ENCODE measurements around the gene TLR9. TPM values are rescaled to one million over a fixed set of nuclear protein-coding genes. Genes with fewer than 3 reads are reported as not detected.

TLR9 gene
- total RNA-seq, 2 donors from 2014 or later = 1.2 to 2.3 TPM

DNA sequence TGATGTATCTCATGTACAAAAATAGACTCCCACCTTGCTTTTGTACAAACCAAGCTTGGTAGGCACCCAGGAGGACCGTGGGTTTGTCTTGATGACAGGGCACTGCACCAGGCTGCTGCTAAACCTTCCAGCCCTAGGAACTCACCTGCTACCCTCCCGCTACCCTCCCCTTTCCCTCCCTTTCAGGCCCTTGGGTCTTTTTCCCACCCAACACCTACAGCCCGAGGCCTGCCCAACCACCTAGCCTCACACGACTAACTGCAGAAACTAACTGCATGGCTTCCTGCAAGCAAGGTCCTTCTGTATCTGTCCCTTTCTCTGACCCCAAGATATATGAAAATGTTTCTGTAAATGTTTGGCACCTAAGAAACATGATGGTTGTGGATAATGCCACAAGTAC, 31.2 kb upstream of the TLR9 start:
- peak overlapping the region; percentile 91 for H3K27ac Mint-ChIP-seq
- no peaks in the 10 kb centered on the region for H3K27me3 Mint-ChIP-seq (ENCODE audit: low read depth)
- no peak for ATAC-seq (replicated peaks in 1 of 2)
- no peaks in the 10 kb centered on the region for H3K9me3 Mint-ChIP-seq
- H3K4me3 Mint-ChIP-seq = no peak overlapping the region
- H3K4me1 Mint-ChIP-seq (ENCODE audit: low read depth) = peaks cover 99% of the 10 kb centered on the region
- H3K36me3 Mint-ChIP-seq (ENCODE audit: insufficient read depth in 2 of 2) = peaks cover 19 to 53% of the 10 kb centered on the region in 2 donors
- DNase-seq = no peak

DNA sequence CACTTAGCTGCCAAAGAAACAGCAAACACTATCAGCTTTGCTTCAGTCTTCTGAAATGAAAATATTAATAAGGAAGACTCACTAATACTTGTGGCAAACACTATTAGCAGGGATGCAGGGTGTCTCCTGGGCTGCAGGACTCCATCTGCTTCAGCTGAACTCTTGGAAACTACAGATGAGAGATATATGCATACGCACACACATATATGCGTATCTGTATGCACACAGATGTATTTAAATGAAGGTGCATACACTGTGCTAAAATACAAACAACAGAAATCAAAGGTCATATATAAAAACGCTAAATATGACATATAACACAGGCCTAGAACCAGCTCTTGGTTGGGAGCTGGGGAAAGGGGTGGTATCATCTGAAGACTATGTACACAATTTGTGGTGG, 30.7 kb upstream of the TLR9 start:
- Mint-ChIP-seq H3K4me1 (ENCODE audit: low read depth) (peaks cover 97% of the 10 kb centered on the region), H3K9me3 (no peaks in the 10 kb centered on the region), H3K4me3 (no peak overlapping the region), H3K36me3 (ENCODE audit: insufficient read depth in 2 of 2) (peaks cover 19 to 49% of the 10 kb centered on the region in 2 donors), H3K27me3 (ENCODE audit: low read depth) (no peaks in the 10 kb centered on the region), H3K27ac (peak overlapping the region; percentile 78)
- DNase-seq (no peak), ATAC-seq (replicated peaks in 1 of 2) (no peak)

- Mint-ChIP-seq H3K27ac (peak overlapping the region; percentile 51), H3K9me3 (no peaks in the 10 kb centered on the region), H3K36me3 (ENCODE audit: insufficient read depth in 2 of 2) (peaks cover 15 to 38% of the 10 kb centered on the region in 2 donors), H3K4me1 (ENCODE audit: low read depth) (peaks cover 89% of the 10 kb centered on the region), H3K27me3 (ENCODE audit: low read depth) (no peaks in the 10 kb centered on the region), H3K4me3 (peak overlapping the region in 1 of 2 donors; percentile 37)
- no peak for DNase-seq
- no peak for ATAC-seq (replicated peaks in 1 of 2)
Measured at GRCh38 chr3:52254608-52255007, 29.2 kb upstream of the TLR9 start.

- Mint-ChIP-seq H3K36me3 (ENCODE audit: insufficient read depth in 2 of 2) (peaks cover 14 to 35% of the 10 kb centered on the region in 2 donors), H3K4me3 (peak overlapping the region; percentile 79 to 86), H3K9me3 (no peaks in the 10 kb centered on the region), H3K4me1 (ENCODE audit: low read depth) (peaks cover 88% of the 10 kb centered on the region), H3K27me3 (ENCODE audit: low read depth) (no peaks in the 10 kb centered on the region), H3K27ac (peak overlapping the region; percentile 94)
- peak; percentile 82 to 89 for DNase-seq
- ATAC-seq (replicated peaks in 1 of 2) = peak; percentile 91 to 96
Measured at GRCh38 chr3:52253314-52254304, 28.2 kb upstream of the TLR9 start.

DNA sequence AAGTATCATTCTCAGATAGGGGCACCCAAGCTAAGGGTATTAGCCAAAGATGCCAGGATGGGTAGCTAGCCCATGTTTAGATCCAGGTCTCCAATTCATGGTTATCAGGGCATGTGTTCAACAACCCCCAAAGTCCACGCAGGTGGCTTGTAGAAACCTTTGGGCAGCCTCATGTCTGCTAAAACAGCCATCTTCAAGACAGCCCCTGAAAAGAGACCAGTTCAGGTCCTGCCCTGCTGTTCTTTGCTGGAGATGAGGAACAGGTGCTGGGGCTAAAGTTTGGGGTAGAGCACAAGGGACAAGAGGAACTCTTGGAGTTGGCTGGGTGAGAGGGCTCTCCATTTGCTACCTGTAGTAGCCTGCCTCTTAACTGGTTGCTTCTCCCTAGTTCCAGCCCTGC, 24.7 kb upstream of the TLR9 start:
- DNase-seq (no peak), ATAC-seq (replicated peaks in 1 of 2) (no peak)
- Mint-ChIP-seq H3K27me3 (ENCODE audit: low read depth) (no peaks in the 10 kb centered on the region), H3K9me3 (no peaks in the 10 kb centered on the region), H3K36me3 (ENCODE audit: insufficient read depth in 2 of 2) (peaks cover 23 to 29% of the 10 kb centered on the region in 2 donors), H3K27ac (peak overlapping the region; percentile 89), H3K4me3 (peak overlapping the region in 1 of 2 donors; percentile 26), H3K4me1 (ENCODE audit: low read depth) (peaks cover 81% of the 10 kb centered on the region)

DNA sequence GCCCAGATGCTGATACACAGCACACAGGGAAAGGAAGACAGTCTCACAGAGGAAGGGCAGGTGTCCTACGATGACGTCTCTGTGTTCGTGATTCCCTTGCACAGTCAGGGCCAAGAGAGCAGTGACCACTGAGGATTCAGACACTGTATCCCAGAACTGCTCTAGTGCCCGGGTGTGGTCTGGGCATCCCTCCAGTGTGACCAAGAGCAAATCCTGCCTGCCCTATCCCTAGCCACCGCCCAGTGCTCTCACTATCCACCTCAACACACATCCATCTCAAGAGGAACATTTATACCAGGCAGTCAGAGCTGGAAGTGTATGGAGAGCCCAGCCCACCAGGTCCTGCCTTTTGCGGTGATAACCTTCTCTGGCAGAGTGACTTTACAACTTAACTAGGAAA, 24.2 kb upstream of the TLR9 start:
- Mint-ChIP-seq H3K27ac (peak overlapping the region; percentile 89), H3K4me1 (ENCODE audit: low read depth) (peaks cover 81% of the 10 kb centered on the region), H3K36me3 (ENCODE audit: insufficient read depth in 2 of 2) (peaks cover 23 to 29% of the 10 kb centered on the region in 2 donors), H3K9me3 (no peaks in the 10 kb centered on the region), H3K27me3 (ENCODE audit: low read depth) (no peaks in the 10 kb centered on the region), H3K4me3 (peak overlapping the region in 1 of 2 donors; percentile 6)
- DNase-seq = no peak
- ATAC-seq (replicated peaks in 1 of 2) = no peak

- no peak for ATAC-seq (replicated peaks in 1 of 2)
- H3K27ac Mint-ChIP-seq = peak overlapping the region; percentile 89
- peak overlapping the region; percentile 90 to 91 for H3K4me3 Mint-ChIP-seq
- no peaks in the 10 kb centered on the region for H3K9me3 Mint-ChIP-seq
- H3K27me3 Mint-ChIP-seq (ENCODE audit: low read depth) = no peaks in the 10 kb centered on the region
- H3K4me1 Mint-ChIP-seq (ENCODE audit: low read depth) = peaks cover 81% of the 10 kb centered on the region
- no peak for DNase-seq
- peaks cover 23 to 29% of the 10 kb centered on the region in 2 donors for H3K36me3 Mint-ChIP-seq (ENCODE audit: insufficient read depth in 2 of 2)
Measured at GRCh38 chr3:52248816-52249547, 23.5 kb upstream of the TLR9 start.

- DNase-seq (no peak), ATAC-seq (replicated peaks in 1 of 2) (no peak)
- Mint-ChIP-seq H3K9me3 (peaks cover 2 to 3% of the 10 kb centered on the region in 2 donors), H3K4me1 (ENCODE audit: low read depth) (peaks cover 81% of the 10 kb centered on the region), H3K36me3 (ENCODE audit: insufficient read depth in 2 of 2) (peaks cover 20 to 32% of the 10 kb centered on the region in 2 donors), H3K27ac (peak overlapping the region; percentile 85), H3K27me3 (ENCODE audit: low read depth) (no peaks in the 10 kb centered on the region), H3K4me3 (peak overlapping the region; percentile 90 to 91)
Measured at GRCh38 chr3:52248165-52248541, 22.7 kb upstream of the TLR9 start.

DNA sequence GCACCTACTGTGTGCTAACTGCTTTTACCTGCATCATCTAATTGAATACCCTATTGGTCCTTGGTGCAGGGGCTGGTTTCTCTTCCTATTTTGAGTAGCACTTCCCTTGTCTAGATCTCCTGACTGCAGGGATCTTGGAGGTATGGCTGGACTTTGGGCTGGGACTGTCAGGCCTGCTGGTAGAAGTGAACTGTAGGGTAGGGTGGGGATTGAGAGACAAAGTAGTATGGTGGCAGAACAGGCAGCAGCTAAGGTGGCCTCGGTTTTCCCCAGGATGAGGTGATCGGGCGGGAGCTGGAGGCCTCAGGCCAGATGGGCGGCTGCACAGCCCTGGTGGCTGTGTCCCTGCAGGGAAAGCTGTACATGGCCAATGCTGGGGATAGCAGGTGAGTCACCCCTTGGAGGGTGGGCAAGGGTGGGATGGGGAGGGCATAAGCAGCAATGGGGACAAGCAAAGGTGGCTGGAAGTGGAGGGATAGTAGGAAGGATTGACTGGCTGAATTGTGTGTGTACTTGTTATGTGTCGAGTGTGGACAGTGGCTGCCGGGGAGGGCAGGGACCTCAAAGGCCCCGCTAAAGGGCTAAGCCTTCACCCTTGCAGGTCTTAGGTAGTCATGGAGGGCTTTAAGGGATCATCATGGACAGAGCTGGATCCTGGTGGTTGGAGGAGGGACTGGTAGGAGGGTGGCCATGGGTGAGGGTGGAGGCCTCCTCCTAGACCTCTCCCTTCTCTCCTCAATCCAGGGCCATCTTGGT, 22.1 kb upstream of the TLR9 start:
- peaks cover 2 to 3% of the 10 kb centered on the region in 2 donors for H3K9me3 Mint-ChIP-seq
- H3K4me3 Mint-ChIP-seq = peak overlapping the region; percentile 90 to 91
- peaks cover 18 to 32% of the 10 kb centered on the region in 2 donors for H3K36me3 Mint-ChIP-seq (ENCODE audit: insufficient read depth in 2 of 2)
- H3K27me3 Mint-ChIP-seq (ENCODE audit: low read depth) = no peaks in the 10 kb centered on the region
- H3K27ac Mint-ChIP-seq = peak overlapping the region; percentile 85
- peaks cover 78% of the 10 kb centered on the region for H3K4me1 Mint-ChIP-seq (ENCODE audit: low read depth)
- DNase-seq = no peak
- ATAC-seq (replicated peaks in 1 of 2) = no peak

- Mint-ChIP-seq H3K4me1 (ENCODE audit: low read depth) (peaks cover 76% of the 10 kb centered on the region), H3K36me3 (ENCODE audit: insufficient read depth in 2 of 2) (peaks cover 20 to 33% of the 10 kb centered on the region in 2 donors), H3K27me3 (ENCODE audit: low read depth) (no peaks in the 10 kb centered on the region), H3K27ac (peak overlapping the region; percentile 82), H3K4me3 (peak overlapping the region; percentile 90 to 91), H3K9me3 (peaks cover 2 to 3% of the 10 kb centered on the region in 2 donors)
- DNase-seq (peak in 1 of 2 donors; percentile 37), ATAC-seq (replicated peaks in 1 of 2) (peak; percentile 5 to 20)
Measured at GRCh38 chr3:52246728-52247408, 21.4 kb upstream of the TLR9 start.

- H3K4me3 Mint-ChIP-seq = peak overlapping the region; percentile 90 to 91
Measured at GRCh38 chr3:52246264-52246620, 20.8 kb upstream of the TLR9 start.

More at GRCh38 chr3:52246264-52246620, 20.8 kb upstream of the TLR9 start:
- peaks cover 2 to 3% of the 10 kb centered on the region in 2 donors for H3K9me3 Mint-ChIP-seq
- peak overlapping the region; percentile 82 for H3K27ac Mint-ChIP-seq
- ATAC-seq (replicated peaks in 1 of 2) (peak; percentile 14 to 15), DNase-seq (no peak)
- H3K27me3 Mint-ChIP-seq (ENCODE audit: low read depth) = no peaks in the 10 kb centered on the region
- peaks cover 78% of the 10 kb centered on the region for H3K4me1 Mint-ChIP-seq (ENCODE audit: low read depth)
- H3K36me3 Mint-ChIP-seq (ENCODE audit: insufficient read depth in 2 of 2) = peaks cover 21 to 35% of the 10 kb centered on the region in 2 donors

Measured in activated T-cell treated with anti-CD3 and anti-CD28 coated beads, Interleukin-2, amount 50 U/mL, for 72 hours (primary cell).